Activated CD4-positive, CD25-positive, alpha-beta regulatory T cell treated with anti-CD3 and anti-CD28 coated beads, Interleukin-2, amount 50 U/mL, for 16 hours (primary cell): ENCODE data around the gene PTPRE.

ENCODE experiments used
- DNase-seq: peaks from one replicate; pipeline ENCODE4 v3.0.0-alpha.2; 2020; ENCODE audit warnings: low read depth, low spot score

Gene PTPRE

GRCh38 chr10:128058106-128058749, 151.3 kb downstream of the PTPRE start:
- DNase-seq, result no peak

GRCh38 chr10:128058750-128059134, 151.8 kb downstream of the PTPRE start:
- DNase-seq, result no peak

GRCh38 chr10:128059266-128059981, 152.5 kb downstream of the PTPRE start:
- no peak for DNase-seq

- DNase-seq, result no peak
These were observed 153.0 kb downstream of the PTPRE start for GRCh38 chr10:128059982-128060293.

- DNase-seq, result no peak
These were observed 153.7 kb downstream of the PTPRE start for GRCh38 chr10:128060341-128061250.

GRCh38 chr10:128061306-128062300, 154.7 kb downstream of the PTPRE start:
- DNase-seq, result no peak

GRCh38 chr10:128062331-128062880, 155.5 kb downstream of the PTPRE start:
- no peak for DNase-seq

- DNase-seq, result no peak
These were observed 156.1 kb downstream of the PTPRE start for GRCh38 chr10:128062881-128063563.

GRCh38 chr10:128063736-128064107, 156.8 kb downstream of the PTPRE start:
- no peak for DNase-seq

- DNase-seq, result peak; percentile 56
These were observed 157.4 kb downstream of the PTPRE start for GRCh38 chr10:128064108-128064969.

- DNase-seq, result no peak
These were observed 158.2 kb downstream of the PTPRE start for GRCh38 chr10:128064970-128065580.

- DNase-seq, result no peak
These were observed 159.1 kb downstream of the PTPRE start for GRCh38 chr10:128065881-128066534.

- no peak for DNase-seq
These were observed 160.0 kb downstream of the PTPRE start for GRCh38 chr10:128066870-128067382.

- no peak for DNase-seq
These were observed 160.9 kb downstream of the PTPRE start for GRCh38 chr10:128067691-128068397.

GRCh38 chr10:128068398-128069285, 161.7 kb downstream of the PTPRE start:
- DNase-seq, result no peak

- peak; percentile 66 for DNase-seq
These were observed 162.6 kb downstream of the PTPRE start for GRCh38 chr10:128069351-128070051.
